H1 (cell line): Measurements from ENCODE around the gene FXN. TPM values are rescaled to one million over a fixed set of nuclear protein-coding genes. Genes with fewer than 3 reads are reported as not detected.

Experiments used
- CHD7 ChIP-seq: fragments of 300-600 bp; sonication (generic); IDR thresholded peaks from 2 replicates; pipeline ENCODE4 v1.7.1; 2012; ENCODE audit warnings: low read length, moderate library complexity, mild to moderate bottlenecking, inconsistent platforms; ENCODE audit not compliant: insufficient replicate concordance
- KDM4A ChIP-seq: IDR thresholded peaks from one replicate; pipeline ENCODE4 v1.7.1; 2012; ENCODE audit warnings: low read depth, mild to moderate bottlenecking, moderate library complexity, low read length, inconsistent platforms; ENCODE audit not compliant: severe bottlenecking
- TBP ChIP-seq: IDR thresholded peaks from 2 replicates; pipeline ENCODE4 v1.6.1; 2011; ENCODE audit warnings: low read depth, low read length, improper control_type of control experiment
- polyA plus RNA-seq, 7 experiments: library from polyadenylated mRNA; depleted of rRNA in 3 of 7; stranded (reverse) in 5 of 7; unstranded in 2 of 7; fragments of >200 nt in 5 of 7; fragments of 200-250 nt in 2 of 7; gene quantifications; 1 replicate in 5 of 7; 2 replicates in 1 of 7; 4 replicates in 1 of 7; pipeline versions ENCODE4 v1.2.1 to v1.2.3, GENCODE V29; 2011 to 2013; ENCODE audit warnings: missing spikeins in 2 of 7, mixed read lengths in 2 of 7
- total RNA-seq: library from RNA; stranded (reverse); fragmentation: NEBNext Ultra II Directional; extraction: Animal tissue kit (Norgen Biotek cat#: 25700); gene quantifications from 2 replicates; pipeline ENCODE4 v1.2.1, GENCODE V29; 2021

FXN gene
- total and polyA plus RNA-seq, 2 of the 8 experiments (the other 6 are each of a cell fraction or from before 2014, with no cell fraction given) = 34.2 to 37.5 TPM

DNA sequence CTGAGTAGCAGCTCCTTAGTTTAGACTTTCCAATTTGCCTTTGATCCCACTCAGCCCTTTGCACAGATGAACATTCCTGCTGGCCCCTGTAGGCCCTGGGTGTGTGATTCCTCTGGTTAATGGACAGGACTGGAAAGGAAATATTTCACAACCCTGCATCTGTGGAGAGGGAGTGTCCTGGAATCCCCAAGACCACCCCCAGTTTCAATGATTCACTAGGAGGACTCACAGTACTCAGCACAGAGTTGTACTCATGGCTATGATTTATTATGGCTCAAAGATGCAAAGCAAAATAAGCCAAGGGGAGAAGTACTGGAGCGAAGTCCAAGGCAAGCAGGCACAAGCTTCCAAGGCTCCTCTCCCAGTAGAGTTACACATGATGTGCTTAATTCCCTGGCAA lies 96.1 kb downstream of the FXN start (continued):
- no peak for TF ChIP-seq CHD7
- TF ChIP-seq TBP = no peak
- TF ChIP-seq KDM4A = no peak
- TF ChIP-seq, all 59 proteins: peak for 0
